Common myeloid progenitor, CD34-positive (primary cell): Measurements from ENCODE around the gene PLEKHG2.

Experiments used
- CTCF ChIA-PET: fragments of 350-600 bp; sonication (Branson Sonifier 250); formaldehyde crosslinking; loops from one replicate; lab custom pipeline; 2021; ENCODE audit warnings: antibody characterized with exemption; lab: Charles Lee
- POLR2A ChIA-PET: fragments of 350-600 bp; sonication (Branson Sonifier 250); formaldehyde crosslinking; loops from one replicate; lab custom pipeline; 2021; ENCODE audit warnings: antibody characterized with exemption; lab: Charles Lee
- DNase-seq, 3 donors: peaks; one replicate each; pipeline versions ENCODE4 v3.0.0 to v3.0.0-alpha.2; 2013
- H3K27ac ChIP-seq, 2 experiments: 1 replicate in 1 of 2; 2 replicates in 1 of 2; pipeline ENCODE4 v1.7.0; 2013; ENCODE audit warnings: inconsistent platforms in 2 of 2, low read length in 2 of 2, mild to moderate bottlenecking in 2 of 2, low read depth in 1 of 2, moderate library complexity in 1 of 2; ENCODE audit not compliant: severe bottlenecking in 2 of 2, insufficient read depth in 1 of 2, poor library complexity in 1 of 2
- H3K27me3 ChIP-seq, 5 experiments: replicated peaks in 2 of 5; 1 replicate in 3 of 5; 2 replicates in 2 of 5; pipeline versions ENCODE4 v1.6.1 to v1.7.0; 2013; ENCODE audit warnings: low read length in 4 of 5, mild to moderate bottlenecking in 2 of 5, moderate library complexity in 2 of 5, inconsistent platforms in 1 of 5; ENCODE audit not compliant: insufficient read depth in 5 of 5, control insufficient read depth in 4 of 5
- H3K36me3 ChIP-seq, 4 experiments: 1 replicate in 2 of 4; 2 replicates in 2 of 4; pipeline versions ENCODE4 v1.6.1 to v1.7.0; 2013; ENCODE audit warnings: low read length in 3 of 4, control low read depth in 1 of 4, mild to moderate bottlenecking in 1 of 4; ENCODE audit not compliant: control insufficient read depth in 4 of 4, insufficient read depth in 4 of 4
- H3K4me1 ChIP-seq, 4 experiments: 1 replicate in 3 of 4; 2 replicates in 1 of 4; pipeline versions ENCODE4 v1.6.1 to v1.7.1; 2013; ENCODE audit warnings: low read length in 3 of 4, mild to moderate bottlenecking in 3 of 4, control low read depth in 1 of 4, inconsistent platforms in 1 of 4, moderate library complexity in 1 of 4; ENCODE audit not compliant: control insufficient read depth in 4 of 4, insufficient read depth in 4 of 4; ENCODE audit errors: control extremely low read depth in 1 of 4
- H3K4me3 ChIP-seq, 7 experiments: 1 replicate in 4 of 7; 2 replicates in 3 of 7; pipeline versions ENCODE4 v1.5.1 to v1.7.0; 2013; ENCODE audit warnings: mild to moderate bottlenecking in 7 of 7, low read length in 6 of 7, moderate library complexity in 6 of 7, inconsistent platforms in 2 of 7, low read depth in 2 of 7, control low read depth in 1 of 7; ENCODE audit not compliant: insufficient read depth in 4 of 7, control insufficient read depth in 1 of 7; ENCODE audit errors: extremely low read depth in 1 of 7
- H3K9me3 ChIP-seq, 5 experiments: 1 replicate in 4 of 5; 2 replicates in 1 of 5; pipeline versions ENCODE4 v1.6.1 to v1.7.1; 2013; ENCODE audit warnings: low read length in 4 of 5, mild to moderate bottlenecking in 2 of 5, inconsistent platforms in 1 of 5, low read depth in 1 of 5, moderate library complexity in 1 of 5; ENCODE audit not compliant: control insufficient read depth in 4 of 5, insufficient read depth in 2 of 5; ENCODE audit errors: control extremely low read depth in 1 of 5
- WGBS: methylation state at CpG from one replicate; pipeline ENCODE4 v1.1.5; 2013; ENCODE audit not compliant: insufficient coverage; 5-methylcytosine and 5-hydroxymethylcytosine counted together

PLEKHG2 gene

GRCh38 chr19:39406656-39407409, 5.6 kb upstream of the PLEKHG2 start, which contains the start of gene ZFP36:
Gene ZFP36 (plus strand): TSS chr19:39406847. CDS start chr19:39406905, 58 bp downstream.
- H3K4me1 ChIP-seq, result peaks cover 23 to 88% (median 80%) of the 10 kb centered on the region in 4 experiments
- H3K9me3 ChIP-seq, result no peaks in the 10 kb centered on the region
- POLR2A ChIA-PET, result interaction anchor here (1.2 to 4.4 kb wide), 4 partner anchors 9 to 63 kb away, joined by 3 to 46 read pairs (median 3); partner anchors contain the start of genes MED29, PAF1 and RPS16
- DNase-seq, result peak; percentile 76 to 86 (median 84)
- peak within 1 kb of the TSS; percentile 94 to 95 for H3K27ac ChIP-seq
- peak within 1 kb of the TSS; percentile 95 to 100 (median 98) for H3K4me3 ChIP-seq
- H3K27me3 ChIP-seq, result no peaks in the 10 kb centered on the region
- peaks cover 5 to 16% (median 10%) of the 10 kb centered on the region in 4 experiments for H3K36me3 ChIP-seq
- CTCF ChIA-PET, result no interaction called here
- WGBS, result under 1% methylated on average over 41 of the region's 56 CpGs

- CTCF ChIA-PET, result interaction anchor here (2.7 kb wide), 1 partner anchor 10 kb away, joined by 32 read pairs; no protein-coding TSS in a partner anchor
- POLR2A ChIA-PET, result interaction anchor here (1.3 to 4.4 kb wide), 2 partner anchors 10 to 63 kb away, joined by 3 to 46 read pairs; no protein-coding TSS in a partner anchor
- DNase-seq, result no peak
- H3K9me3 ChIP-seq, result no peaks in the 10 kb centered on the region
- peaks cover 5 to 16% (median 10%) of the 10 kb centered on the region in 4 experiments for H3K36me3 ChIP-seq
- 0% methylated on average over 9 of the region's 14 CpGs for WGBS
- H3K4me3 ChIP-seq, result peak overlapping the region; percentile 95 to 100 (median 98)
- peaks cover 20 to 85% (median 75%) of the 10 kb centered on the region in 4 experiments for H3K4me1 ChIP-seq
- H3K27ac ChIP-seq, result peak overlapping the region; percentile 94 to 95
- no peaks in the 10 kb centered on the region for H3K27me3 ChIP-seq
These were observed 5.1 kb upstream of the PLEKHG2 start for GRCh38 chr19:39407410-39407659.

- H3K36me3 ChIP-seq, result peaks cover 5 to 16% (median 10%) of the 10 kb centered on the region in 4 experiments
- no peaks in the 10 kb centered on the region for H3K9me3 ChIP-seq
- DNase-seq, result peak in 2 of 3 donors; percentile 36 to 50
- H3K4me1 ChIP-seq, result peaks cover 20 to 84% (median 71%) of the 10 kb centered on the region in 4 experiments
- H3K27ac ChIP-seq, result peak overlapping the region; percentile 94 to 95
- peak overlapping the region; percentile 95 to 100 (median 98) for H3K4me3 ChIP-seq
- H3K27me3 ChIP-seq, result no peaks in the 10 kb centered on the region
- ChIA-PET POLR2A (interaction anchor here (1.3 to 4.4 kb wide), 3 partner anchors 10 to 64 kb away, joined by 3 to 46 read pairs (median 16); partner anchors contain the start of genes MED29 and PAF1), CTCF (interaction anchor here (0.6 to 2.7 kb wide), 4 partner anchors 7 to 21 kb away, joined by 3 to 32 read pairs (median 4); partner anchors contain the start of genes MED29 and PAF1)
- WGBS, result 26% methylated on average over 29 of the region's 40 CpGs
These were observed 4.6 kb upstream of the PLEKHG2 start for GRCh38 chr19:39407660-39408391.

- Histone ChIP-seq H3K4me1 (peaks cover 20 to 82% (median 65%) of the 10 kb centered on the region in 4 experiments), H3K27me3 (no peaks in the 10 kb centered on the region), H3K27ac (peak overlapping the region; percentile 94 to 95), H3K4me3 (peak overlapping the region; percentile 95 to 100 (median 98)), H3K9me3 (no peaks in the 10 kb centered on the region), H3K36me3 (peaks cover 5 to 16% (median 10%) of the 10 kb centered on the region in 4 experiments)
- ChIA-PET CTCF (interaction anchor here (0.6 to 2.7 kb wide), 4 partner anchors 8 to 22 kb away, joined by 3 to 32 read pairs (median 4); partner anchors contain the start of genes MED29 and PAF1), POLR2A (interaction anchor here (0.7 to 4.4 kb wide), 5 partner anchors 8 to 86 kb away, joined by 3 to 46 read pairs (median 12); partner anchors contain the start of genes MED29, PAF1 and RPS16)
- 77% methylated on average over 12 of the region's 20 CpGs for WGBS
- DNase-seq, result peak in 2 of 3 donors; percentile 71
These were observed 3.9 kb upstream of the PLEKHG2 start for GRCh38 chr19:39408392-39409207.

- Histone ChIP-seq H3K27me3 (no peaks in the 10 kb centered on the region), H3K4me1 (peaks cover 20 to 80% (median 67%) of the 10 kb centered on the region in 4 experiments), H3K27ac (peak overlapping the region; percentile 83 to 95), H3K36me3 (peaks cover 5 to 16% (median 10%) of the 10 kb centered on the region in 4 experiments), H3K4me3 (peak overlapping the region; percentile 33 to 100 (median 98)), H3K9me3 (no peaks in the 10 kb centered on the region)
- CTCF ChIA-PET, result interaction anchor here (1.2 to 2.7 kb wide), 3 partner anchors 9 to 18 kb away, joined by 3 to 32 read pairs (median 6); partner anchors contain the start of genes MED29 and PAF1
- 0% methylated on average over 30 of the region's 52 CpGs for WGBS
- POLR2A ChIA-PET, result interaction anchor here (0.7 to 4.4 kb wide), 5 partner anchors 9 to 87 kb away, joined by 3 to 46 read pairs (median 12); partner anchors contain the start of genes MED29, PAF1 and RPS16
- DNase-seq, result peak; percentile 53 to 90 (median 85)
These were observed 3.1 kb upstream of the PLEKHG2 start for GRCh38 chr19:39409208-39410016.
